HT1080 (cell line): ENCODE measurements around the gene ANKUB1. TPM values are rescaled to one million over a fixed set of nuclear protein-coding genes. Genes with fewer than 3 reads are reported as not detected.

ENCODE experiments used
- DNase-seq: peaks from one replicate; pipeline ENCODE4 v3.0.0-alpha.2; 2015; ENCODE audit warnings: low read depth
- total RNA-seq: library from RNA; depleted of rRNA; stranded (reverse); fragments of >200 nt; shearing (Covaris generic); gene quantifications from 2 replicates; pipeline ENCODE4 v1.2.3, GENCODE V29; 2014

Gene ANKUB1
- total RNA-seq, 1 experiment from 2014 or later: not detected

GRCh38 chr3:149810846-149811245, 18.5 kb upstream of the ANKUB1 start:
- peak; percentile 24 for DNase-seq

GRCh38 chr3:149809699-149810098, 17.3 kb upstream of the ANKUB1 start:
- DNase-seq: no peak

GRCh38 chr3:149808209-149808829, 16.0 kb upstream of the ANKUB1 start:
- DNase-seq: peak; percentile 75

- peak; percentile 29 for DNase-seq
These were observed 13.9 kb upstream of the ANKUB1 start for GRCh38 chr3:149806171-149806778.

- DNase-seq: no peak
These were observed 9.3 kb upstream of the ANKUB1 start for GRCh38 chr3:149801639-149802038.

- DNase-seq: no peak
These were observed 8.8 kb upstream of the ANKUB1 start for GRCh38 chr3:149801195-149801594.

GRCh38 chr3:149800693-149801092, 8.3 kb upstream of the ANKUB1 start:
- DNase-seq: no peak

- DNase-seq: no peak
These were observed 3.7 kb upstream of the ANKUB1 start for GRCh38 chr3:149796026-149796425.

GRCh38 chr3:149790698-149791097, 1.7 kb downstream of the ANKUB1 start:
- DNase-seq: no peak

GRCh38 chr3:149790268-149790667, 2.1 kb downstream of the ANKUB1 start:
- DNase-seq: peak; percentile 37

- peak; percentile 52 for DNase-seq
These were observed 8.2 kb downstream of the ANKUB1 start for GRCh38 chr3:149784064-149784704.

- peak; percentile 76 for DNase-seq
These were observed 8.8 kb downstream of the ANKUB1 start for GRCh38 chr3:149783576-149783975.

GRCh38 chr3:149781741-149782140, 10.6 kb downstream of the ANKUB1 start:
- no peak for DNase-seq

GRCh38 chr3:149781211-149781610, 11.1 kb downstream of the ANKUB1 start:
- no peak for DNase-seq

GRCh38 chr3:149777414-149778214, 14.7 kb downstream of the ANKUB1 start:
- no peak for DNase-seq

GRCh38 chr3:149776170-149776569, 16.2 kb downstream of the ANKUB1 start:
- DNase-seq: no peak

- no peak for DNase-seq
These were observed 19.5 kb downstream of the ANKUB1 start for GRCh38 chr3:149772861-149773260.

GRCh38 chr3:149771652-149772271, 20.6 kb downstream of the ANKUB1 start:
- peak; percentile 54 for DNase-seq

GRCh38 chr3:149770246-149770645, 22.1 kb downstream of the ANKUB1 start:
- DNase-seq: no peak

GRCh38 chr3:149768704-149769103, 23.6 kb downstream of the ANKUB1 start:
- no peak for DNase-seq

GRCh38 chr3:149767720-149768119, 24.6 kb downstream of the ANKUB1 start:
- DNase-seq: no peak
